DMS53 treated with DMSO at 0.1 percent for 48 hours (cell line): ENCODE results near the gene FCHSD2.
A peak's percentile ranks its signal among the peaks of the same experiment; 100 is the strongest.
"Not testable (repeated sequence)": the region's sequence is repeated elsewhere in the genome, so short reads cannot be mapped to it uniquely, and the experiment has no call there.

Source experiments
- DNase-seq: peaks from one replicate; lab custom pipeline; 2025; ENCODE audit not compliant: unreplicated experiment; lab: John Stamatoyannopoulos, UW

The FCHSD2 gene

GRCh38 chr11:73126804-73127480, 15.2 kb downstream of the FCHSD2 start:
- DNase-seq: no peak

- no peak for DNase-seq
Observed at GRCh38 chr11:73124800-73125199, 17.3 kb downstream of the FCHSD2 start.

GRCh38 chr11:73123892-73124291, 18.2 kb downstream of the FCHSD2 start:
- DNase-seq: not testable (repeated sequence)

GRCh38 chr11:73121692-73122091, 20.4 kb downstream of the FCHSD2 start:
- DNase-seq: no peak

- no peak for DNase-seq
Observed at GRCh38 chr11:73117071-73117470, 25.0 kb downstream of the FCHSD2 start.

GRCh38 chr11:73116636-73117035, 25.5 kb downstream of the FCHSD2 start:
- no peak for DNase-seq

- DNase-seq: no peak
Observed at GRCh38 chr11:73114835-73115220, 27.3 kb downstream of the FCHSD2 start.

- DNase-seq: no peak
Observed at GRCh38 chr11:73114110-73114834, 27.8 kb downstream of the FCHSD2 start.

- DNase-seq: no peak
Observed at GRCh38 chr11:73113426-73113825, 28.7 kb downstream of the FCHSD2 start.

- no peak for DNase-seq
Observed at GRCh38 chr11:73107597-73107996, 34.5 kb downstream of the FCHSD2 start.

GRCh38 chr11:73106347-73106746, 35.8 kb downstream of the FCHSD2 start:
- DNase-seq: no peak

- no peak for DNase-seq
Observed at GRCh38 chr11:73100578-73100977, 41.5 kb downstream of the FCHSD2 start.

- DNase-seq: no peak
Observed at GRCh38 chr11:73099512-73100266, 42.4 kb downstream of the FCHSD2 start.

GRCh38 chr11:73095613-73096012, 46.5 kb downstream of the FCHSD2 start:
- no peak for DNase-seq

GRCh38 chr11:73091521-73092305, 50.4 kb downstream of the FCHSD2 start:
- no peak for DNase-seq

GRCh38 chr11:73087730-73088129, 54.4 kb downstream of the FCHSD2 start:
- no peak for DNase-seq

GRCh38 chr11:73085189-73085875, 56.8 kb downstream of the FCHSD2 start:
- peak; percentile 13 for DNase-seq

- DNase-seq: no peak
Observed at GRCh38 chr11:73078631-73079030, 63.5 kb downstream of the FCHSD2 start.

- DNase-seq: no peak
Observed at GRCh38 chr11:73077454-73077853, 64.7 kb downstream of the FCHSD2 start.

GRCh38 chr11:73074319-73074718, 67.8 kb downstream of the FCHSD2 start:
- no peak for DNase-seq
